ENCODE results near the gene GUK1.

Gene GUK1

DNA sequence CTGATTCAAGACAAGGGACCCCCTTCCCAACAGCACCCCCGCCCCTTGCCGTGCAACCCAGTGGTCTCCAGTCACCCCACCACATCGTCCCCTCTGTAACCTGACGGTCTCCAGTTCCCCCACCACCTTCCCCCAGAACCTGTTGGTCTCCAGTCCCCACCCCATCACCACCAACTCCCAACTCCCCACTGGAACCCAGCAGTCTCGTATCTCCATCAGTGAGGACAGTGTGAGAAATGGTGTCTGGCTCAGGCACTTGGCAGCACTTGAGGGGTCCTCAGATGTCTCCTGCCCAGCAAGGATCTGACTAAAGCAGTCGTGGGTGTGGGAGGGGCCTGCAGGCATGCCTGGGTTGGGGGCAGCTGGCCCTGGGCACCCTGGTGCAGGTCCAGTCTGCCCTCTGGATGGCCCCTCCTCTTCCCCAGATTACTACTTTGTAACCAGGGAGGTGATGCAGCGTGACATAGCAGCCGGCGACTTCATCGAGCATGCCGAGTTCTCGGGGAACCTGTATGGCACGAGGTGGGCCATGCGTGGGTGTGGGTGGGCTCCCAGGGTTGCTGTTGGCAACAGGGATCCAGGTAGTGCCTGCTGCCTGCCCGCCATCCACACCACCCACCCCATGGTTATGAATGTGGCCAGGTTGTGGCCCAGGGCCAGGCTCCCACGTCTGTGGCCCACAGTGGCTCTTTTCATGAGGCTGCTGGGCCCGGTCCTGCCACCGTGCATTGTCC, 6.5 kb downstream of the GUK1 start:
- FAIRE-seq (no peak), DNase-seq (ENCODE audit: insufficient read length, low spot score) (no peak)
- no peak for TF ChIP-seq POLR2A (IDR thresholded peaks at IDR 0.05; ENCODE audit: low read depth, low read length)

DNA sequence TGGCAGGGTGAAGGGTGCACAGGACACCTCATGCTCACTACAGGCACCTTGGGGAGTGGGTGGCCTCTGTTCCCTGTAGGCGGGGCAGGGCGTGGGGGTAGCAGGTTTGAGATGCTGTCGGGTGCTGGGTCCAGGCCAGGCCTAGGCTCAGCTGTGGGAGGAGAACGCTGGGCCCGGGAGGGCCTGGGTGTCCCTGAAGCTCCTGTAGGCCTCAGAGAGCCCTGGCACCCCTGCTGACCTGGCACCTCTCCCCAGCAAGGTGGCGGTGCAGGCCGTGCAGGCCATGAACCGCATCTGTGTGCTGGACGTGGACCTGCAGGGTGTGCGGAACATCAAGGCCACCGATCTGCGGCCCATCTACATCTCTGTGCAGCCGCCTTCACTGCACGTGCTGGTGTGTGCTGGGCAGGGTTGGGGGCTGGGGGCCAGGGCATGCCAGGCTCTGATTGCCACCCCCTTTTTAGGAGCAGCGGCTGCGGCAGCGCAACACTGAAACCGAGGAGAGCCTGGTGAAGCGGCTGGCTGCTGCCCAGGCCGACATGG, 7.1 kb downstream of the GUK1 start:
- no peak for FAIRE-seq
- no peak for TF ChIP-seq POLR2A (IDR thresholded peaks at IDR 0.05; ENCODE audit: low read depth, low read length)
- no peak for DNase-seq (ENCODE audit: insufficient read length, low spot score)

DNA sequence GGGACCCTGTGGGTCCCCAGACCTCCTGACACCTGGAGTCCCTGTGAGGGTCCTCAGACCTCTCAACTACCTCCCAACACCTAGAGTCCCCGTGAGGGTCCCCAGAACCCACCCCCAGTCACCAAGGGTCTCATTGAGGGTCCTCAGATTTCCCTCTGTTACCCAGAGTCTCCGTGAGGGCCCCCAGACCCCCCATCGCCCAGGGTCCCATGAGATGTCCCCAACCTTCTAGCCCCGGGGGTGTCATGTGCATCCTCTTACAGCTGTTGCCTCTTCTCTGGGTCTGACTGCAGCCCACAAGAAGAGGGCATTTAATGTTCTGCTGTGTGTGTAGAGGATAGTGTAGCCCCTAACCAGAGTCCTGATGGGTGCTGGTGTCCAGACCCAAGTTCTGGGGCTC, 7.7 kb downstream of the GUK1 start:
- no peak for DNase-seq (ENCODE audit: insufficient read length, low spot score)
- no peak for FAIRE-seq
- TF ChIP-seq POLR2A (IDR thresholded peaks at IDR 0.05; ENCODE audit: low read depth, low read length): no peak

DNA sequence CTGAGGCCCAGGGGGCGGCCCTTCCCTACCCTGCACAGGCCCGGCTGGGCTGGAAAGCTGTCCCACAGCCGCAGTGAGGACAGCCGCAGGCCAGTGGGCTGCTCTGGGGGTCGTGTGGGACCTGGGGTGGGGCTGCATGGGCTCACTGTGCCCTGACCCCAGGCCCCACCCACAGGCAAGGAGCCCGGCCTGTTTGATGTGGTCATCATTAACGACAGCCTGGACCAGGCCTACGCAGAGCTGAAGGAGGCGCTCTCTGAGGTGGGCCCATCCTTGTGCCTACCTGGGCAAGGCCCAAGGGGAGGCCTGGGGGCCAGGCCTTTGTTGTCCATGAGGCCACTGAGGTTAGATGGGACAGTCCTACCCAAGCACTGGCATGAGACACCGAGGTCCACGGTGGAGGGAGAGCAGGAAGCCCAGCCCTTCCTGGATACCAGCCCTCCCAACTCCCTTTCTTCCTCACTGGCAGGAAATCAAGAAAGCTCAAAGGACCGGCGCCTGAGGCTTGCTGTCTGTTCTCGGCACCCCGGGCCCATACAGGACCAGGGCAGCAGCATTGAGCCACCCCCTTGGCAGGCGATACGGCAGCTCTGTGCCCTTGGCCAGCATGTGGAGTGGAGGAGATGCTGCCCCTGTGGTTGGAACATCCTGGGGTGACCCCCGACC, 8.2 kb downstream of the GUK1 start:
- no peak for FAIRE-seq
- DNase-seq (ENCODE audit: insufficient read length, low spot score): no peak
- no peak for TF ChIP-seq POLR2A (IDR thresholded peaks at IDR 0.05; ENCODE audit: low read depth, low read length)

DNA sequence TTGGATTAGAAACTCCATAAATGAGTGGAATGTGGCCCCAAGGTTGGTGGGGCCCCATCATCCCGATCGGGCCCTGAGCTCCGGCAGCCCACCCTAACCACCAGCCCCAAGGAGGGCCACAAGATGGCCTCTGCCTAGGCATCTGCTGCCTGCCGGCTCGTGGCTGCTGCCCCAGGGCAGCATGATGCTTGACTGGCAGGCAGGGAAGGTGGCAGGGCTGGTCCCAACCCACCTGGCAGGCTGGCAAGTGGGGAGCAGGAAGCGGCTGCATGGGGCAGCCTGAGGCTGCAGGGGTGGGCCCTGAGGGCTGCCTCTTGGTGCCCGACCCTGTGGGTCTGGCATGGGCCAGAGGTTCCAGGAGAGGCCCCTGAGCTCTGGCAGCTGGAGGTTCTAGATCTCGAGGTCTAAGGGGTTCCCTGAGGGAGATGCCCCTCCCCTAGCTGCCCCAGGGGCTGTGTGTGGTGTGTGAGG, 8.9 kb downstream of the GUK1 start:
- no peak for TF ChIP-seq POLR2A (IDR thresholded peaks at IDR 0.05; ENCODE audit: low read depth, low read length)
- no peak for DNase-seq (ENCODE audit: insufficient read length, low spot score)
- FAIRE-seq: no peak

DNA sequence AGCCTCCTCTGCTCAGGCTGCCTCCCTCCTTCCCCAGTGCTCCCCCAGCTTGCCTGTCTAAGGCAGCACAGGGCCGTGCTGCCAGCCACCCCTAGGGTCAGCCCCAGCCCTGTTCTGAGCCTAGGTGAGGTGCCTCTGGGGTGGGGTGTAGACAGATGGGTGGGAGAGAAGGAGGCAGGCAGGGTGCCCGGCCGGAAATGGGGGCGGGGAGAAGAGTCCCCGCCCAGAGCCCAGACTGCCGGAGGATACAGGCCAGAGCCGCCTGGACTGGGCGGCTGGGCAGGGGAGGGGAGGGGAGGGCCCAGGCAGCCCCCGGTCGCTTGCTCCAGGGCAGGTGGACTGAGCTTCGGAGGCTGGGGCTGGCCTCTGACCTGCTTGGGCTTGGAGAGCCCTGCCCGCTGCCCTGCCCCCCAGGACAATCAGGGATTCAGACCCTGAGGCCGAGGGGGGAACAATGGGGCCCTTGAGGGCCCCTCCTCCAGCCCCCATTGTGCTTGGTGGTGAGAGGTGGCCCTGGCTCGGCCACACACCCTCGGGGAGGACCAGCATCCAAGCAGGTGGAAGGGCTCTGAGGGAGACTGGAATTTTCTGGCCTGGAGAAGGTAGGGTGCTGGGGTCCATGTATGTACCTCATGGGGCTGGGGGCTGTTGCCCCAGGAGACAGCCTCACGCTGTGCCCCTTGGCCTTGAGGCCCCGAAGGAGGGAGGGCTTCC, 9.5 kb downstream of the GUK1 start, which contains the start of gene GJC2:
GJC2 (plus strand) TSS at position 525 of the 714 bp plus-strand sequence. CDS start 7,829 bp downstream, outside the sequence.
- peak; percentile 55 for DNase-seq (ENCODE audit: insufficient read length, low spot score)
- no peak for TF ChIP-seq POLR2A (IDR thresholded peaks at IDR 0.05; ENCODE audit: low read depth, low read length)
- FAIRE-seq: no peak

DNA sequence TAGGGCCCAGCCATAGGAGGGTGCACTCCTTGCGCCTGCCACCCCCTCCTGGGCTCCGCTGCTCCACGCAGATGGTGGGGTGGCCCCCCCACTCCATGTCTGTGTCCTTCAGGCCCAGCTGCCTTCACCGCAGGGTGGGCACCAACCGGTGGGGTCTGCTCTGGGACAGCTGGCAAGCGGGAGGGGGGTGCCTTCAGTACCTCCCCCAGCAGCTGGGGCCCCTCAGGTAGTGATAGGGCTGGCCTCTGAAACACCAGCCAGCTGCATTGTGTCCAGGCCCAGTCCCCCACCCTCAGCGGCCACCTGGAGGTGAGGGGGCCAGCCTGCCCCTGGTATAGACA, 10.0 kb downstream of the GUK1 start:
- FAIRE-seq: no peak
- no peak for TF ChIP-seq POLR2A (IDR thresholded peaks at IDR 0.05; ENCODE audit: low read depth, low read length)

DNA sequence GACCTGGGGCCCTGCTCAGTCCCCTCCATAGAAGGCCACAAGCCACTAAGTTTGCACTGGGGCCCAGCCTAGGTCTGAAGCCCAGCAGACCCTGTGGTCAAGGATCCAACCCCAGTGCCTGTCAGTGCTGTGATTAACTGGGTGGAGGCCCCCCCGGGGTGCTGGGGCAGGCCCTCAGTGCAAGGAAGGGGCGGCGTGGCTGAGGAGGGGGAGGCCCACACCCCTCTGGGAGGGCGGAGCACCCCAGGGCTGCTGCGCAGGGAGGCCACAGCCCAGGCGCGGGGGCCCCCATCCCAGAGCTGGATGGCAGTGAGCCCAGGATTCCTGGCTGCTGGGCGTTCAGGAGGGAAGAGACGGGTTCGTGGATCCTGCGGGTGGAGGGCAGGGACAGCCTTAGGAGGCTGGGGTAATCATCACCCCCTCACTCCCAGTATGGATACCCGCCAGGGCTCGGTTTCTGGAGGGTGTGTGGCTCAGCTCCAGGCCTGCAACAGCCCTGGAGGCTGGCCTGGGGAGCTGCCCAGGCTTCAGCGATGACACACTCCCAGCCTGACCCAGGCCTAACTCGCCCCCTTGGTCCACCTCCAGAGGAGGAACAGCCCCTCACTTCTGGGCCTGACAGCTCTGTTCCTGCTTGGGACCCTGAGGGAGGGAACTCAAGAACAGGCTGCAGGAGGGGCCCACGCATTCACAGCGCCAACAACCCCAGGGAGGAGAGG, 10.5 kb downstream of the GUK1 start:
- DNase-seq (ENCODE audit: insufficient read length, low spot score) (peak; percentile 61), FAIRE-seq (no peak)
- no peak for TF ChIP-seq POLR2A (IDR thresholded peaks at IDR 0.05; ENCODE audit: low read depth, low read length)

More for the DNA sequence above, 10.0 kb downstream of the GUK1 start:
- DNase-seq (ENCODE audit: insufficient read length, low spot score): no peak

DNA sequence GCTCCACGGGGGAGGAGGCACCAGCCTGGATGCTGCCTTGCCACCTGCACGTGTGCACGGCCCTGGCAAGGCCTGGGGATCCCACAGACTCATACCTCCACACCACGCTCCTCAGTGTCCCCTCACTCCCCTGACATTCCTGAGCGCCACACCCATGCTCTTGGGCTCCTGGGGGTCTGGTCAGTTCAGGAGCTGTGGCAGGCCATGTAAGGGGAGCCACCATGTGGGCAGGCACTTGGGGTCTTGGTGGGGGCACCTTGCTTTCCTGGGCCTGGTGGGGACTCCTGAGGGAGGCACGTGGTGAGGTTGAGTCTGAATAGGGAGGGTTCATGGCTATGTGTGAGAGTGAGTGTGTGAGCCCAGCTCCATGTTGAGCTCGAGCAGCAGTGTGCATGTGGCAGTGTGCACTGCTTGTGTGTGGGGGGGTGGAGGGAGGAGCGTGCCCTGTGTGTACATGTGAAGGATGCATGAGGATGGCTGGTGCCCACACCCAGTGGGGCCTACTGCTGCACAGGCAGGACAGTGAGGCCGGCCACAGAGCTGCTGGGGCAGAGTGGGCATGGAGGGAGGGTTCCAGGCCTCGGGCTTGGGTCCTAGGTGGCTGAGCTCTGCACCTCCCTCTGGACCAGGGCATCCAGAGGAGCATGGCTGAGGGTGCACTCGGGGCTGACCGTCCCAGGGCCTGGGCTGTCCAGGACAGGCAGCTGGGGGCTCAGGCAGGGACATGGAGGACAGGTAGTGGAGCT, 11.3 kb downstream of the GUK1 start:
- no peak for TF ChIP-seq POLR2A (IDR thresholded peaks at IDR 0.05; ENCODE audit: low read depth, low read length)
- FAIRE-seq: no peak
- no peak for DNase-seq (ENCODE audit: insufficient read length, low spot score)

DNA sequence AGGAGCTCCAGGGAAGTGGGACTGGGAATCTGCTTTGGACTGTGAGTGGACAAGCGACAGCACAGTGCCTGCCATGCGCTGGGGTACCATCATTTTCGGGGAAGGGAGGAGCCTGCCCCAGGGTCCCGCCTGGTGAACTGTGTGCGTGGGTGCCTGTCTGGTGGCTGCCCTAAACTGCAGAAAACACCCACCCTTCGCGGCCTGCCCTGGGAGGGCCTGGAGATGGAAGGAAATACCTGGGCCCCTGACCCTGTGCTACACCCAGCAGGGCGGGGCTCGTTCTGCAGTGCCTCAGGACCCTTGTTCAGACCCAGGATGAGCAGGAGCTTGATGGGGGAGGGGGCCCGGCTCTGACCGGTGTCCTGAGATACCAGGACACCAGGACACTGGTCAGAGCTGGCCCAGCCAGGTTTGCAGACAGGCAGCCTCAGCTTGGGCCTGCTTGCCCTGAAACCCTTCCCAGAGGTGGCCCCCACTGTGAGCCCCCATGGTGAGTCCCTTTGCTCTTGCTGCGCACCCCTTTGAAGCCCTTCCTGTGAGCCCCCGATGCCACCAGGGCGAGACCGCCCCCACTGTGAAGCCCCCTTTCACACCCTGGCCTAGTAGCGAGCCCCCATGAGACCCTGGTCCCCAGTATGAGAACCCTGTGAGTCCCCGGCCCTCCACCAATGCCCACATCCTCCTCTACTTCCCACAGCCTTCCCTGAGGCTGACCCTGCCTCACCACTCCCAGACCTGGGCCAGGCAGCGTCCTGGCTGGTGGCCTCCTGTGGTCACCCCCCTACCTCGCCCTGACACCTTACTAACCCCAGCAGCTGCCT, 12.2 kb downstream of the GUK1 start:
- DNase-seq (ENCODE audit: insufficient read length, low spot score) (no peak), FAIRE-seq (no peak)
- TF ChIP-seq POLR2A (IDR thresholded peaks at IDR 0.05; ENCODE audit: low read depth, low read length): no peak

DNA sequence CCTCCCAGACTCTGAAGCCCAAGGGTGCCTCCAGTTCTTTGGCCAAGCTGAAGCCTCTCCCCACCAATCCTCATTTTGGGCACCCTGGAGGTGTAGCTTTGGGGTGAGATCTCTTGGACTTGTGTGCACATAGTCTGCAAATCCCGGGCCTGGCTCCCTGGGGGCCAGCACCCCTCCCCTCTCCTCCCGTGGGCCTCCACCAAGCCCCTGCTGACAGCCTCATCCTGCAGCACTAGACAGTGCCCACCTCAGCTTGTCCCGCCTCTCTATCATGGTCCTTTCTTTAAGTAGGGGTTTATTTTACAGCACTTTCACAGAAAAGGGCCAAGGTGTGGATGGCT, 12.8 kb downstream of the GUK1 start:
- FAIRE-seq (no peak), DNase-seq (ENCODE audit: insufficient read length, low spot score) (no peak)
- TF ChIP-seq POLR2A (IDR thresholded peaks at IDR 0.05; ENCODE audit: low read depth, low read length): no peak

DNA sequence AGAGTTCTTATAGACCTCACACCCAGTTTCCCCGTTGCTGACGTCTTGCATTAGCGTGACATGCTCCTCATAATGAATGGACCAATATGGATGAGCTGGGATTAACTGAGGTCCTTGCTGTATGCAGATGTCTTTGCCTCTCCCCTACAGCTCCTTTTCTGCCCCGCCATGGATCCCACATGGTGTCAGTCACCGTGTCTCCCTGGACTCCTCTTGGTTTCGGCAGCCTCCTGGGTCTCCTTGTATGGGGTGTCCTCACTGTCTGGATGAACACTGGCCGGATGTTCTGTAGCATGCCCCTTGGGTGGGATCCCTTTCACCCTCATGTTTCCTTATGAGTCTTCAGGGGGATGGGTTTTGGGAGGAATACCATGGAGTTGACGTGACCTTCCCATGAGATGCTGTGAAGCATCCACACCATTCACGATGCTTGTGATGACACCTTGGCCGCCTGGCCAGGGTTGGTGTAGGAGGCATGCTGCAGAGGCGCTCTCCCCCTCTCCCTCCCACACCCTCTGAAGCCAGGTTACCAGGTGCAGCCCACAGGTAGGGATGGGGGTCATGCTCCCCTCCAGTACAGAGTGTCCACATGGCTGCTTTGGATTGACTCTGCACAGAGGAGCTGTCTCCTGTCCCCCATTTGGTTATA, 14.1 kb downstream of the GUK1 start:
- TF ChIP-seq POLR2A (IDR thresholded peaks at IDR 0.05; ENCODE audit: low read depth, low read length): no peak
- FAIRE-seq (no peak), DNase-seq (ENCODE audit: insufficient read length, low spot score) (no peak)
